ENCODE data around the gene PGP.

Gene PGP

DNA sequence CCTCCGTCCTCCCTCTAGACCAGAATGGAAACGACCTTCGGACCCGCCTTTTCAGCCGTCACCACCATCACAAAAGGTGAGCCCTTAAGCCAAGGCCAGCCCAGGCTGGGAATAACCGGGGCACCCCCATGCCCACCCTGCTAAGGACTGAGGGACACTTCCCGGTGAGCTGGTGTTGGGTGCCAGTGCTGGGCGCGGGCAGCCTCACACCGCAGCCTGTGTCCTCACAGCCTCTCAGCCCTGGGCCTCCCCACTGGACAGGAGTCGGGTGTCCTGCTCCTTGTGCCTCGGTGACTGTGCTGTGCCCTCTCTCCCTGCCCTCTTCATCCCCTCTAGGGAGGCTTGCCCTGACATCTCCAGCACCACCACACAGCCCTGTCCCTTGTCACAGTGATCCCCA, 48.8 kb downstream of the PGP start:
- TF ChIP-seq CTCF (IDR thresholded peaks at IDR 0.05; ENCODE audit: insufficient read depth, low read depth, low read length, missing control alignments): no peak
- no peak overlapping the region for H3K4me3 ChIP-seq (ENCODE audit: low read depth, low read length)
- DNase-seq (ENCODE audit: low read depth): no peak

GRCh38 chr16:2163211-2163881, 51.3 kb downstream of the PGP start:
- no peak overlapping the region for H3K4me3 ChIP-seq (ENCODE audit: low read depth, low read length)
- no peak for DNase-seq (ENCODE audit: low read depth)
- no peak for TF ChIP-seq CTCF (IDR thresholded peaks at IDR 0.05; ENCODE audit: insufficient read depth, low read depth, low read length, missing control alignments)

GRCh38 chr16:2162676-2163118, 51.9 kb downstream of the PGP start:
- H3K4me3 ChIP-seq (ENCODE audit: low read depth, low read length): no peak overlapping the region
- DNase-seq (ENCODE audit: low read depth): no peak
- TF ChIP-seq CTCF (IDR thresholded peaks at IDR 0.05; ENCODE audit: insufficient read depth, low read depth, low read length, missing control alignments): no peak

DNA sequence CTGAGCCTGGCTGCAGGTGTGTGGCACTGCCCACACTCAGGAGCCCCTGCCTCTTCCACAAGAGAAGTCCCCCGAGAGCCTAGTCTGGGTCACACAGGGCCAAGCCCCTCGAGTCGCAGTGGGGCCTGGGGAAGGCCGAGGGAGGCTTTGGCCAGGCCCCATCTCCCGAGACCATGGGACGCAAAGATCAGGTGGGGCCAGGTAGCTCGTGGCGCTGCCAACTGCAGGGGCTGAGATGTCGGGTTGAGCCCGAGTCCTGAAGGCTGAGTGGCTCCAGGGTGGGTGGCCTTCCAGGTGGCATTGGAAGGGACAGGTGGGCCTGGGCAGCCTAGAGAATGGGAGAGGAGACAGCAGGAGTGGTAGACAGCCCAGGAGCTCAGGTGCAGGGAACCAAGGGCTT, 52.7 kb downstream of the PGP start:
- no peak for TF ChIP-seq CTCF (IDR thresholded peaks at IDR 0.05; ENCODE audit: insufficient read depth, low read depth, low read length, missing control alignments)
- no peak for DNase-seq (ENCODE audit: low read depth)
- H3K4me3 ChIP-seq (ENCODE audit: low read depth, low read length): no peak overlapping the region

Measured in GM12865 (cell line).